Thymus (tissue), 11 donors: ENCODE measurements around the gene MAL. TPM values are rescaled to one million over a fixed set of nuclear protein-coding genes. Genes with fewer than 3 reads are reported as not detected.

Source experiments
- DNase-seq, 9 donors: peaks; one replicate each; pipeline ENCODE4 v3.0.0-alpha.2; 2013; ENCODE audit warnings: low spot score in 9 of 9, low read depth in 6 of 9, missing footprints in 1 of 9
- H3K27ac ChIP-seq, 2 donors: one replicate each; pipeline ENCODE4 v1.5.1; 2013; ENCODE audit warnings: control low read depth in 1 of 2, low read depth in 1 of 2, low read length in 1 of 2, mild to moderate bottlenecking in 1 of 2, moderate library complexity in 1 of 2
- H3K27me3 ChIP-seq, 2 donors: one replicate each; pipeline ENCODE4 v1.5.1; 2013; ENCODE audit warnings: low read length in 1 of 2; ENCODE audit not compliant: control insufficient read depth in 2 of 2, insufficient read depth in 1 of 2
- H3K36me3 ChIP-seq, 2 donors: one replicate each; pipeline ENCODE4 v1.5.1; 2013; ENCODE audit warnings: low read length in 1 of 2, mild to moderate bottlenecking in 1 of 2, moderate library complexity in 1 of 2; ENCODE audit not compliant: control insufficient read depth in 2 of 2, insufficient read depth in 2 of 2
- H3K4me1 ChIP-seq, 2 donors: one replicate each; pipeline ENCODE4 v1.5.1; 2013; ENCODE audit warnings: low read length in 2 of 2; ENCODE audit not compliant: control insufficient read depth in 2 of 2, insufficient read depth in 2 of 2
- H3K4me3 ChIP-seq, 2 donors: one replicate each; pipeline ENCODE4 v1.5.1; 2013; ENCODE audit warnings: low read length in 2 of 2, control low read depth in 1 of 2, mild to moderate bottlenecking in 1 of 2
- H3K9me3 ChIP-seq, 2 donors: one replicate each; pipeline ENCODE4 v1.5.1; 2013; ENCODE audit warnings: low read length in 1 of 2, mild to moderate bottlenecking in 1 of 2; ENCODE audit not compliant: control insufficient read depth in 2 of 2, insufficient read depth in 1 of 2
- WGBS: extraction: QIAGEN DNeasy Blood & Tissue Kit; methylation state at CpG from one replicate; pipeline ENCODE4 v1.1.7; 2013; 5-methylcytosine and 5-hydroxymethylcytosine counted together
- polyA plus RNA-seq: library from polyadenylated mRNA; stranded (reverse); fragments of 200-250 nt; gene quantifications from one replicate; pipeline ENCODE4 v1.2.3, GENCODE V29; 2013
- total RNA-seq: library from RNA; stranded (reverse); fragments of 120-200 nt; gene quantifications from one replicate; pipeline ENCODE4 v1.2.4, GENCODE V29; 2013
- donor health status: healthy.

MAL gene
- total and polyA plus RNA-seq, 2 donors: 143 to 190 TPM

- DNase-seq: peak in 4 of 9 donors; percentile 52 to 78 (median 66)
- peak overlapping the region; percentile 67 to 91 for H3K27ac ChIP-seq
- peaks cover 86 to 98% of the 10 kb centered on the region in 2 donors for H3K4me1 ChIP-seq
- H3K27me3 ChIP-seq: no peaks in the 10 kb centered on the region
- no peak overlapping the region for H3K4me3 ChIP-seq
- H3K9me3 ChIP-seq: peaks cover 0 to 4% of the 10 kb centered on the region in 2 donors
- H3K36me3 ChIP-seq: peaks cover 35 to 60% of the 10 kb centered on the region in 2 donors
- WGBS: 18% methylated on average over 13 of the region's 13 CpGs
These were observed 27.4 kb downstream of the MAL start for GRCh38 chr2:95052804-95053479.

GRCh38 chr2:95053543-95053942 lies 28.0 kb downstream of the MAL start:
- Histone ChIP-seq H3K4me3 (no peak overlapping the region), H3K36me3 (peaks cover 29 to 54% of the 10 kb centered on the region in 2 donors), H3K27me3 (no peaks in the 10 kb centered on the region), H3K9me3 (peaks cover 0 to 4% of the 10 kb centered on the region in 2 donors), H3K27ac (peak overlapping the region; percentile 67 to 91), H3K4me1 (peaks cover 85 to 98% of the 10 kb centered on the region in 2 donors)
- 32% methylated on average over 11 of the region's 11 CpGs for WGBS
- peak in 1 of 9 donors; percentile 41 for DNase-seq

GRCh38 chr2:95054016-95054415 lies 28.5 kb downstream of the MAL start:
- Histone ChIP-seq H3K9me3 (peaks cover 0 to 4% of the 10 kb centered on the region in 2 donors), H3K27ac (peak overlapping the region; percentile 67 to 91), H3K27me3 (no peaks in the 10 kb centered on the region), H3K36me3 (peaks cover 27 to 49% of the 10 kb centered on the region in 2 donors), H3K4me1 (peaks cover 81 to 97% of the 10 kb centered on the region in 2 donors), H3K4me3 (no peak overlapping the region)
- DNase-seq: no peak
- 22% methylated on average over 5 of the region's 5 CpGs for WGBS

- Histone ChIP-seq H3K4me1 (peaks cover 80 to 97% of the 10 kb centered on the region in 2 donors), H3K36me3 (peaks cover 17 to 37% of the 10 kb centered on the region in 2 donors), H3K4me3 (no peak overlapping the region), H3K9me3 (peaks cover 0 to 4% of the 10 kb centered on the region in 2 donors), H3K27me3 (no peaks in the 10 kb centered on the region), H3K27ac (peak overlapping the region in 1 of 2 donors; percentile 58)
- no peak for DNase-seq
- 75% methylated on average over 3 of the region's 3 CpGs for WGBS
These were observed 29.8 kb downstream of the MAL start for GRCh38 chr2:95055262-95055661.

GRCh38 chr2:95056044-95056443 lies 30.5 kb downstream of the MAL start:
- Histone ChIP-seq H3K4me3 (no peak overlapping the region), H3K36me3 (peaks cover 9 to 29% of the 10 kb centered on the region in 2 donors), H3K4me1 (peaks cover 73 to 97% of the 10 kb centered on the region in 2 donors), H3K27ac (peak overlapping the region in 1 of 2 donors; percentile 58), H3K27me3 (no peaks in the 10 kb centered on the region), H3K9me3 (peaks cover 0 to 4% of the 10 kb centered on the region in 2 donors)
- 76% methylated on average over 8 of the region's 8 CpGs for WGBS
- DNase-seq: no peak

GRCh38 chr2:95056461-95057459 lies 31.3 kb downstream of the MAL start:
- no peak for DNase-seq
- peak overlapping the region in 1 of 2 donors; percentile 58 for H3K27ac ChIP-seq

GRCh38 chr2:95057535-95058370 lies 32.2 kb downstream of the MAL start:
- 75% methylated on average over 28 of the region's 28 CpGs for WGBS
- peaks cover 73 to 97% of the 10 kb centered on the region in 2 donors for H3K4me1 ChIP-seq
- H3K36me3 ChIP-seq: peaks cover 0 to 13% of the 10 kb centered on the region in 2 donors
- H3K27me3 ChIP-seq: no peaks in the 10 kb centered on the region
- peak overlapping the region in 1 of 2 donors; percentile 65 for H3K27ac ChIP-seq
- DNase-seq: peak in 1 of 9 donors; percentile 60
- H3K9me3 ChIP-seq: peaks cover 0 to 4% of the 10 kb centered on the region in 2 donors
- no peak overlapping the region for H3K4me3 ChIP-seq

More at GRCh38 chr2:95056461-95057459, 31.3 kb downstream of the MAL start:
- Histone ChIP-seq H3K4me3 (no peak overlapping the region), H3K9me3 (peaks cover 0 to 4% of the 10 kb centered on the region in 2 donors), H3K27me3 (no peaks in the 10 kb centered on the region), H3K36me3 (peaks cover 8 to 23% of the 10 kb centered on the region in 2 donors), H3K4me1 (peaks cover 74 to 97% of the 10 kb centered on the region in 2 donors)
- 96% methylated on average over 15 of the region's 15 CpGs for WGBS

- Histone ChIP-seq H3K27me3 (no peaks in the 10 kb centered on the region), H3K4me1 (peaks cover 68 to 97% of the 10 kb centered on the region in 2 donors), H3K4me3 (no peak overlapping the region), H3K36me3 (peaks cover 0 to 9% of the 10 kb centered on the region in 2 donors), H3K9me3 (peaks cover 0 to 4% of the 10 kb centered on the region in 2 donors), H3K27ac (peak overlapping the region in 1 of 2 donors; percentile 65)
- DNase-seq: no peak
- whole genome bisulfite sequencing: 95% methylated on average over 9 of the region's 9 CpGs
These were observed 33.0 kb downstream of the MAL start for GRCh38 chr2:95058466-95058988.
